NK-92 (cell line): ENCODE results near the gene CDH24.

Source experiments
- DNase-seq: peaks from one replicate; lab custom pipeline; 2025; ENCODE audit not compliant: unreplicated experiment; lab: John Stamatoyannopoulos, UW

The CDH24 gene

DNA sequence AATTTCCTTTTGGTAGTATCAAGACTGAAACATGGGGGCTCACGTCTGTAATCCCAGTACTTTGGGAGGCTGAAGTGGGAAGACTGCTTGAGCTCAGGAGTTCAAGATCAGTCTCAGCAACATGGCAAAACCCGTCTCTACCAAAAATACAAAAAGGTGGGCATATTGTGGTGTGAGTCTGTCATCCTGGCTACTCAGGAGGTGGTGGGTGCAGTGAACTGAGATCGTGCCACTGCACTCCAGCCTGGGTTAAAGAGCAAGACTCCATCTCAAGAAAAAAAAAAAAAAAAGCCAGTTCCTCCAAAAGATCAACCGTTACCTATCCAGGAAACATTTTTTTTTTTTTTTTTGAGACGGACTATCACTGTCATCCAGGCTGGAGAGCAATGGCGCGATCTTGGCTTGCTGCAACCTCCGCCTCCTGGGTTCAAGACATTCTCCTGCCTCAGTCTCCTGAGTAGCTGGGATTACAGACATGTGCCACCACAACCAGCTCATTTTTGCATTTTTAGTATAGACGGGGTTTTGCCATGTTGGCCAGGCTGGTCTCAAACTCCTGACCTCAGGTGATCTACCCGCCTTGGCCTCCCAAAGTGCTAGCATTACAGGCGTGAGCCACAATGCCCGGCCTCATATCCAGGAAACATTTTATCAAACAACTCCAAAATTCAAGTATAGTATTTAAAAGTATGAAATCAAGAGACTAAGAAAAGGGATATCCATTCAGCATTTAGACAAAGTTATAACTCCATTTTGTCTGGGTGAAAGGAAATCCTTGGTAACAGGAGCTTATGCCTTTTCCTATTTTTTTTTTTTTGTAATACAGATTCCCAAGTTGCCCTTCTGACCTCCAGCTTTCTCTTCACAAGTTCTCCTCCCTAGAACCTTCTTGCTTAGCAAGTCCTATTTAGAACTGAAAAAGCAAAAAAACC lies 34.2 kb upstream of the CDH24 start:
- DNase-seq: no peak

- no peak for DNase-seq
These were observed 32.9 kb upstream of the CDH24 start for GRCh38 chr14:23090254-23090636.

- no peak for DNase-seq
These were observed 32.4 kb upstream of the CDH24 start for GRCh38 chr14:23089498-23090253.

DNA sequence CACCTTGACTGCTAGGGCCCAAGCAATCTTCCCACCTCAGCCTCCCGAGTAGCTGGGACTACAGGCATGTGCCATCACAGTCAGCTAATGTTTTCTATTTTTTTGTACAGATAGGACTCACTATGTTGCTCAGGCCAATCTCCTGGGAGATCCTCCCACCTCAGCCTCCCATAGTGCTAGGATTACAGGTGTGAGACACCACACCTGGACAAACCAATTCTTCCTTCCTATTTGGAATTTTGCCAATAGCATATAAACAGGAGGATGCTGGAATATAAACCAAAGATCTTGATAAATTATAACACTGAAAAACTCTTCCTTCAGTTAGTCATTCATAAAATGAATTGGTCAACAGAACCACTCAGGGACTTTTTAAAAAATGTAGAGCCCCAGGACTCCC lies 29.2 kb upstream of the CDH24 start:
- DNase-seq: no peak

GRCh38 chr14:23085458-23085857 lies 28.1 kb upstream of the CDH24 start:
- no peak for DNase-seq

DNA sequence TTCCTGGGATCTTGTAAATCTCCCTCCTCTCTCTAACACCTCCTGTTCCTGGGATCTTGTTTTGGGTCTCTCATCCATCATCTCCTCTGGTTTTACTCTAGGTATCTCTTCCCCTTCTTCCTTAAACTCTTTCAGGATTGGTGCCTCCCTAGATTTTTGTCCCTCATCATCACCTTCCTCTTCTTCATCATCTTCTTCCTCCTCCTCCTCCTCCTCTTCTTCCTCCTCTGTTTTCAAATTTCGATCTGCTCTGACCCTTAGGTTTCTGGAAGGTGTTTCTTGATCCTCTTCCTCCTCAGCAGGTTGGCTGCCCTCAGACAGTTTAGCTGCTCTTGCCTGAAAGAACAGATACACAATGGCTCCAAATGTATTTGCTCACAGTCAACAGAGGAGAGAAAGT lies 23.2 kb upstream of the CDH24 start:
- no peak for DNase-seq

DNA sequence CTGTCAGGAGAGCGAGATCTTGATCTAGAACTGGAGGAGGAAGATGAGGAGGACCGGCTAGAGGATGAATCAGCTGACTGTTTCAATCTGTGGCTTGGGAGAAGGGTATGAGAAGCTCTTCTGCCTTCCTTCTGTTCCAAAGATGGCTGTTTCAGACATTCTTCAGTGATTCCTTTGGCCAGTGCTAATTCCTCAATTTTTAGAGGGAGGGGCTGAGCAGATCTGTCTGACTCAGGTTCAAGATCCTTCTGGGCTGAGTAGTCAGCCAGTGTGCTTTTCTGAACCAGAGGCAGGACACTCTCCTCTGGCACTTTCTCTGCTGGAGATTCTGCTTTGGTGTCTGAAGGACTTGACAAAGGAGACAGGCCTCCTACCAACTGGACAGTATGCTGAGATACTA lies 22.4 kb upstream of the CDH24 start:
- DNase-seq: no peak

GRCh38 chr14:23078692-23079116 lies 21.4 kb upstream of the CDH24 start:
- no peak for DNase-seq

DNA sequence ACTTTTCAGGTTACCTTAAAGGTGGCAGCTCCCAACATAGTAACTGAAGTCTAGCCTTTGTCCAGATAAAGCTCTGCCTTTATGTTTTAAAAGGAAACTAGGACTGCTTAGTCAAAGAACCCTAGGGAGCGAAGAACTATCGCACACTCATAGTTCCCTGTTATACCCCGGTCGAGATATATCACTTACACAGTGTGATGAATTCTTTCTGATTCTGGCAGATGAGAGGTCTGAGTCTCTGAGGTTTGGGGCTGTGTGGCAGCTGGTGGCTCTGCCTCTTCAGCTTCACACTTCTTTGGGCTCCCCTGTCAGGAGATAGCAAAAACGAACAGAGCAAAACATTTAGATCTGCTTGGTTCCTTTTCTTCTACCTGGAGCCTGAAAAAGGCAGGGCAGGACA lies 20.6 kb upstream of the CDH24 start:
- no peak for DNase-seq

GRCh38 chr14:23076785-23077408 lies 19.6 kb upstream of the CDH24 start:
- DNase-seq: no peak

DNA sequence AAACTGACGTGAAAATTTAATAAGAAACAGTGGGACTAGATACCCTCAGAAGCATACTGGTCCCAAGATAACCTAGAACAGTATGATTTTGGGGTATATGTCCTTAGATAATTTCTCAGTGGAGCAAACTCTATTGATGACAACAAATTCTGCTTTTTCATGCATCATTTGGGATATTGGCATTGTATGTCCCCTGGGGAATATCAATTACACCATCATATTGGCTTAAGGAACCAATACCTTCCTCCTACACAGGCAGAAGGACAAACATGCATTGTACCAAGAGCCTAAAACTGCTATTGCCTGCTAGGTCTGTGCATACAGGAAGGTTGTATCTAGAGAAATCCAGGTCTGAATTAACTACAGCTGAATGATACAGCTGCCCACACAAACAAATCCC lies 17.6 kb upstream of the CDH24 start:
- no peak for DNase-seq

DNA sequence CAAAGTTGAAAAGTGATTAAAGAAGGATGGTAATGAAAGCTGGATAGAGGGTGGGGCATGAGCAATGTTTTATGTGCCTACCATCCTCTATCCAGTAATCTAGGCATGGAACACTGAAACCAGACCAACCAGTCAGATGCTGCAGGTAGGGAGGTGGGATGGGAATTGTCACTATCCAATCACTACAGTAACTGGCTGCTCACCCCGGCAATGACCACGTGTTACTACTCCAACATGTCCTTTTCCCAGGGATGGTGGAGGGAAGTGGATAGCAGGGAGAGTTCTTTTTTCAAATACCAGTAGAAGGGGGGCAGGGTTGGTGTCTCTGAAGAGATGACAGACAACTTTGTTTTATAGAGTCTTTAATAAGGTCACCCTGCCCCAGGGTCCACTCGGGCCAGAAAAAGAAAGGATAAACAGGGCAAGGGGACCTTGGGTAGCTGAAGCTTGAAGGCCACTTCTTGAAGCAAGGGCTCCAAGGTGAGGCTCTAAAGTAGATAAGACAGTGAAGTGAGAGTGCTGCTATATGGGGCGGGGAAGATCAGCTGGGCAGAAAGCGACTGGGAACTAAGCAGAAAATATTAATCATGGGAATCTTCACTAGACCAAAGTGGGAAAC lies 14.7 kb upstream of the CDH24 start:
- no peak for DNase-seq

DNA sequence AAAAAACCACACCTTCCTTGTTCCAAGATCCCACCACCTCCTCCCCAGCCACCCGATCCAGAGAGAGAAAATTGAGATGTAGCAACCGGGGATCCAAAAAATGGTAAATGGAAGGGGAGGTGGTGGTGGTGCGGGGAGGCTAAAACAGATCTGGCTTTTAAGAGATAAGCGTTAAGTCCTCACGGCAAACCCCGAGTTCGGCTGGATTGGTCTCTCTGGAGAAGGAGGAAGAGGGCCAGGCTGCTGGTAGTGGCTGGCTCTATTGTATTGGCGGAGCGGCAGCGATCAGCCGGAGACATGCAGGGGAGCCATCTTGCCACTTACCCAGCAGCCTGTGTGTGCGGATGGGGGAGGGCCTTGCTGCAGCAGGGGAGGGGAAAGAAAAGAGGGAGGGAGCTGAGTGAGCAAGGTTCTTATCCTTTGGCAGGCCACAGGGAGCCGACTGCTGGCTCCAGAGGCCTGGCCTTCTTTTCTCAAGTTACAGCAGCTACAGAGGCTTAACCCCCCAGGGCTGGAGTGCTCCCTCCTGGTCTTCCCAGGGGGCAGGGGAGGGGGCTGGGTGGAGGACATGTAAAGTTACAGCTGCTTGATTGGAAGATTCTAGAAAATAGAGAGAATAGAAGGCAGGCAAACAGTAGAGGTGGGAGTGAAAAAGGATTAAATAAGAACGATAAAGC lies 14.1 kb upstream of the CDH24 start:
- DNase-seq: no peak

GRCh38 chr14:23070262-23071129 lies 13.2 kb upstream of the CDH24 start:
- no peak for DNase-seq

- no peak for DNase-seq
These were observed 12.1 kb upstream of the CDH24 start for GRCh38 chr14:23069413-23069806.

GRCh38 chr14:23068789-23069412 lies 11.6 kb upstream of the CDH24 start:
- DNase-seq: no peak

- no peak for DNase-seq
These were observed 10.8 kb upstream of the CDH24 start for GRCh38 chr14:23067847-23068788.
